ENCODE data around the gene PAX8.

The PAX8 gene

DNA sequence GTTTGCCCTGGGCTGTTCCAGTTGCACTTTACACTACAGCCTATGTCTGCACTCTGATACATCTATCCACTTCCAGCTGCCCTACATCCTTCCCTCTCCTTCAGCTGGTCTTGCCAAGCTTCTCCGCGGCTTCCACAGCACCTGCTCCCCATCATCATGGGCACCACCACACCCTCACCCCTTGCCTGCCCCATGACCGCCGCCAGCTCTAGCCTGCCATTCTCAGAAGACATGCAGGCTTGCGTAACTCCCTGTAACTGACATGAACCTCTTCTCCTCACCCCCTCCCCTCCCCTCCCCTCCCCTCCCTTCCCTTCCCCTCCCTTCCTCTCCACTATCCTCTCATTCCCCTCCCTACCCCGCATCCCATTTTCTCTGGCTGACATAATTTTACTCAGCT lies 46.0 kb downstream of the PAX8 start:
- Mint-ChIP-seq H3K4me3 (no peak overlapping the region), H3K27me3 (peaks cover 14% of the 10 kb centered on the region), H3K36me3 (peaks cover 16% of the 10 kb centered on the region), H3K27ac (no peak overlapping the region), H3K9me3 (no peaks in the 10 kb centered on the region), H3K4me1 (peaks cover 50% of the 10 kb centered on the region)
- CTCF ChIA-PET: interaction anchor here (0.6 to 3.6 kb wide), 4 partner anchors 12 to 30 kb away, joined by 3 to 12 read pairs (median 3); no protein-coding TSS in a partner anchor
- DNase-seq: no peak

DNA sequence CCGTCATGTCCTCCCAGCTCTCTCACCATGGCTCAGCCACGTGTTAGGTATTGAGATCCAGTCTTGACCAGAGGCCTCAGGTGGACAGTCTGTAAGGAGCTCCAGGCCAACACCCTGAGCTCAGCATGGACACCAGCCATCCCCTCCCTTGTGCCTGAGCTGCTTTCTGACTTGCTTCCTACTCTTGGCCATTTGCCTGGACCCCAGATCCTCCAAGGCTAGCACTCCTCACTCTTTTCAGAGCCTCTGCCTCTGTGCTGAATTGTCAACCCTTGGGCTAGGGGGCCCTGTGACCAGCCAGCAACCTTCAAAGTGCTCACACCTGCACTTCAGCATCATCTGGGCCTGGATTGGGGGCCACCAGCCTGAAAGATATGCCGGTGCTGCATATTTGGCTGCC lies 46.6 kb downstream of the PAX8 start:
- DNase-seq: no peak
- H3K4me1 Mint-ChIP-seq: peaks cover 44% of the 10 kb centered on the region
- no peaks in the 10 kb centered on the region for H3K9me3 Mint-ChIP-seq
- CTCF ChIA-PET: interaction anchor here (0.6 to 3.6 kb wide), 4 partner anchors 11 to 29 kb away, joined by 3 to 12 read pairs (median 3); no protein-coding TSS in a partner anchor
- peaks cover 17% of the 10 kb centered on the region for H3K27me3 Mint-ChIP-seq
- no peak overlapping the region for H3K27ac Mint-ChIP-seq
- H3K4me3 Mint-ChIP-seq: no peak overlapping the region
- H3K36me3 Mint-ChIP-seq: peaks cover 10% of the 10 kb centered on the region

DNA sequence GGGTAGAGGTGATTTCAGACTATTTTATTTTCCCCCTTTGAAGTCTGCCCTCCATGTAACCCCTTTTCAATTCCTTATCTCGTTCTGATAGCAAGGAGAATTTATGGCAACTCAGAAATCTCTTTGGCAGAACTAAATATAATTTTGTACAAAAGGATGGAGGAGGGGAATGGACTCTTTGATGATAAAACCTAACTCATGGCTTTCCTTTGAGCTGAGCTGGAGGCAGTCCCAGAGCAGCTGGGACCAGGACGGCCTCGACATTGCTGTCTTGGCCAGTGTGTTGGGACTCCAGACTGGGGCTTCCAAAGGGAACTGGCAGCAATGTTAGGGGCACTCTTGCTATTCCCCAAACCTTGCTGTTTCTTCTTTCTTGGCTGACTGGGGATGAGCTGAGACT lies 47.7 kb downstream of the PAX8 start:
- H3K4me1 Mint-ChIP-seq: peaks cover 39% of the 10 kb centered on the region
- H3K27me3 Mint-ChIP-seq: peaks cover 19% of the 10 kb centered on the region
- no peak for DNase-seq
- H3K36me3 Mint-ChIP-seq: peaks cover 4% of the 10 kb centered on the region
- CTCF ChIA-PET: interaction anchor here (0.8 to 3.6 kb wide), 8 partner anchors 9 to 289 kb away, joined by 3 to 16 read pairs (median 9); no protein-coding TSS in a partner anchor
- H3K27ac Mint-ChIP-seq: no peak overlapping the region
- no peak overlapping the region for H3K4me3 Mint-ChIP-seq
- no peaks in the 10 kb centered on the region for H3K9me3 Mint-ChIP-seq

DNA sequence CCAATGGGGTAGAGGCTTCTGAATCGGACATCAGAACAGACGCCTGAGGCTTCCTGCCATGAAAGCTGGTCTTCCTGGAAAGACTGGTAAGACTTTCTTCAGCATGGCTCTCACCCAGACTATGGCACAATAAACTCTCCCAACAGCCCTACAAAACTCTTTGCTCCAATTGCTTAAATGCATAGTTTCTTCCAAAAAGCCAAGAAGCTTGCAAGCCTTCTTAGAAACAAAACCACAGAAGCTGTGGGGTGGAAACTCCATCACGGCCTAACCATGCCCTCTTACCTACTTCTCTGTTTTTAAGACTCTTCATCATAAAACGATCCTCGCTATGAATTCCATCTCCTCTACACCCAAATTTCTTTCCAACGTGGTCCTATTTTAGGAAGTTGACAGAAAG lies 48.2 kb downstream of the PAX8 start:
- H3K27me3 Mint-ChIP-seq: peaks cover 19% of the 10 kb centered on the region
- CTCF ChIA-PET: interaction anchor here (0.8 to 3.6 kb wide), 9 partner anchors 10 to 289 kb away, joined by 3 to 16 read pairs (median 6); no protein-coding TSS in a partner anchor
- no peak overlapping the region for H3K4me3 Mint-ChIP-seq
- DNase-seq: no peak
- H3K4me1 Mint-ChIP-seq: peaks cover 38% of the 10 kb centered on the region
- H3K27ac Mint-ChIP-seq: peak overlapping the region; percentile 12
- H3K36me3 Mint-ChIP-seq: peaks cover 3% of the 10 kb centered on the region
- no peaks in the 10 kb centered on the region for H3K9me3 Mint-ChIP-seq

DNA sequence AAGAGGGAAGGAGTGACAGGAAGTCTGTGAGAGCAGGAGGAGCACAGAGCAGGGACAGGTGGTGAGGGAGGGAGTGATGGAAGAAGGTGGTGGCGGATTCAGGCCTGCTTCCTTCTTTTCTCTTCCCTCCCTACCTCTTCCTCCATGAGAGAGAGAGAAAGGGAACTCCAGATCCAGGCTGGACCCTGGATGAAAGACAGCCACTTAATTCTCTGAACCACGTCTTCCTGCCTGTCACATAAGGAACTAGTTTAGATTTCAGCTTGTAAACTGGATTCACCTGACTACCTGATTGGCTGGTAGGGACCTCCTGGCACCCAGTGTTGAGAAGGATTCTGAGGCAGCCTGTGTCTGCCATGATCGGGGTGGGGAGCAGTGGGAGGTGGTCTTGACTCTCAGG lies 48.9 kb downstream of the PAX8 start:
- no peaks in the 10 kb centered on the region for H3K36me3 Mint-ChIP-seq
- H3K27ac Mint-ChIP-seq: no peak overlapping the region

DNA sequence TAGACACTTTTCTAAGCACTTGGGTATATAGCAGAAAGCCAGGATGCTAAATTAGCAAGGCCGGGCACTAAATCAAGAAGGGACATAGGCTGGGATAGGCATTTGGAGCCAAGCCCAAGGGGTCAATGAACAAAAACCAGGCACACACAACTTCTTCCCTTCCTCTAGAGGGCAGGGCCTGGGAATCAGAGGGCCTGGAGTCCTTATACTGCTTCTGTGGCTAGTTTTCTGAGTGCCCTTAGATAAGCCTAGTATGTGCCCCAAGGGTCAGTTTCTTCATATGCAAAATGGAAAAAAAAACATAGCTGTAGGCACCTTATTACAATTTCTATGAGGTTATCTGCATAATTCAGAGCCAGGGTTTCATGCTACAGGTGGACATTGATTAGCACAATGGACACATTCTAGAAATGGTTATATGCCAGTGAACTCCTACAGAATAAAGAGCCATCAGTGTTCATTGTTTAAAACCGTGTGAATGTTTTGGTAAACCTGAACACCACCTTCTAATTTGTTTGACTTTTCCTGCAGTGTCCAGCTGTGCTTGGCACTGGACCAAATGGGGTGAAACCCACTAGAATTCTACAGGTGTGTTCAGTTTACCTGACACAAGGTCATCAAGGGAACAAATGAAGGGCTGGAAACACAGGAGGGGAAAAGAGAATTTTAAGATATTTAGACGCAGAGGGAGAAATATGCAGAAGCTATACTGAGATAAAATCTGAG lies 49.6 kb downstream of the PAX8 start:
- CTCF ChIA-PET: interaction anchor here (0.7 to 2.8 kb wide), 4 partner anchors 20 to 318 kb away, joined by 3 to 16 read pairs (median 15); partner anchors contain the start of gene IL37
- Mint-ChIP-seq H3K36me3 (no peaks in the 10 kb centered on the region), H3K27ac (no peak overlapping the region), H3K4me1 (peaks cover 28% of the 10 kb centered on the region), H3K4me3 (no peak overlapping the region), H3K27me3 (peaks cover 18% of the 10 kb centered on the region), H3K9me3 (no peaks in the 10 kb centered on the region)
- DNase-seq: no peak

More for the DNA sequence above, 48.9 kb downstream of the PAX8 start:
- Mint-ChIP-seq H3K4me3 (no peak overlapping the region), H3K27me3 (peaks cover 19% of the 10 kb centered on the region), H3K4me1 (peaks cover 31% of the 10 kb centered on the region), H3K9me3 (no peaks in the 10 kb centered on the region)
- DNase-seq: no peak
- CTCF ChIA-PET: interaction anchor here (0.7 to 2.8 kb wide), 5 partner anchors 20 to 319 kb away, joined by 3 to 16 read pairs (median 14); partner anchors contain the start of gene IL37

DNA sequence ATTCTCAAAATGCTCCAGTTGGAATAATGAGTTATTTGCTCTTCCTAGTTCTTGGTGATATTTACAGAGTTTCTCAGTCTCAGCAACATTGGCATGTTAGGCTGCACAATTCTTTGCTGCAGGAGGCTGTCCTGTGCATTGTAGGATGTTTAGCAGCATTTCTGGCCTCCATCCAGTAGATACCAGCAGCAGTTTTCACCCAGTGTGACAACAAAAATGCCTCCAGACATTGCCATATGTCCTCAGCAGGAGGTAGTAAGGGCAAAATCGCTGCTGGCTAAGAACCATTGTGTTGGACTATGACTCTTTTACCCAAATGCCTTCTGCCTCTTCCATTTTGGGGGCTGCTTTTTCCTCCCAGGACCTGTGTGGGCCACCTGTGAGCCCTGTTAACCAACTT lies 50.4 kb downstream of the PAX8 start:
- Mint-ChIP-seq H3K4me1 (peaks cover 28% of the 10 kb centered on the region), H3K27me3 (peaks cover 15% of the 10 kb centered on the region), H3K27ac (no peak overlapping the region), H3K9me3 (no peaks in the 10 kb centered on the region), H3K36me3 (no peaks in the 10 kb centered on the region), H3K4me3 (no peak overlapping the region)
- DNase-seq: no peak
- CTCF ChIA-PET: interaction anchor here (0.8 kb wide), 1 partner anchor 30 kb away, joined by 3 read pairs; no protein-coding TSS in a partner anchor

DNA sequence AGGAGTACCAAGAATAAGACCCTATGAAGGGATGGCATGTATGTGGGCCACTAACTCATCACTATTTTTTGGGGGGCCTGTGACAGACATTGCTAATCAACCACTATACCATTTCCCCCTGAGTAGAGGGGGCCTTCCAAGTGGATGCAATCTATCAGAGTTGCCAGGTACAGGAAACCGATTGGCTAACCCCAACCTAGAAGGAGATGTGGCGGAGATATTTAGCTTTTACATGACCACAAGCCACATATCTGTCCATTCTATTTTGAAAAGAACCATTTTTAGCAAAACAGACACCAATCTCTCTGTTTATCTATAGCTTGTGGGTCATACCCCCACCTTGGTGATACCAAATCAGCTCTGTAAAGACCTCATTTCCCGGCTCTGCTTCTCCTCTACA lies 51.0 kb downstream of the PAX8 start:
- Mint-ChIP-seq H3K9me3 (no peaks in the 10 kb centered on the region), H3K27me3 (peaks cover 13% of the 10 kb centered on the region), H3K27ac (no peak overlapping the region), H3K4me1 (peaks cover 28% of the 10 kb centered on the region), H3K4me3 (no peak overlapping the region), H3K36me3 (no peaks in the 10 kb centered on the region)
- DNase-seq: no peak
- CTCF ChIA-PET: interaction anchor here (0.8 to 1.0 kb wide), 2 partner anchors 11 to 29 kb away, joined by 3 to 4 read pairs; no protein-coding TSS in a partner anchor

DNA sequence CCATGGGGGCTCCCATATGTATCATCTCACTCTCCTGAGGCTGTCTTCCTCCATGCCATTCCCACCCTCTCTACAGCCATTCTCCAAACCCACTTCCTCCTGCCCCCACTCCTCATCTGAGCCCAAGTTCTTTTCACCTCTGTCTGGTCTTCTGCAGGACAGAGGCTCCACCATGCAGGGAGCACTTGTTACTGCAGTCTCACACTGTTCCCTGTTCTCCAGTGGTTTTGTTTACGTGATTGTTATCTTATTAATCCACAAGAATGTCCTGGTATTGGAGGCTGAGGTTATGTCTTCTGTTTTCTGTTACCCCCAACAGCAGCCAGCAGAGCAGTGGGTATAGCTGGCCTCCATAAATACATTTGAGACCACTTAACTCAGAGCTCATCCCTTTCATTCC lies 51.4 kb downstream of the PAX8 start:
- H3K4me1 Mint-ChIP-seq: peaks cover 28% of the 10 kb centered on the region

DNA sequence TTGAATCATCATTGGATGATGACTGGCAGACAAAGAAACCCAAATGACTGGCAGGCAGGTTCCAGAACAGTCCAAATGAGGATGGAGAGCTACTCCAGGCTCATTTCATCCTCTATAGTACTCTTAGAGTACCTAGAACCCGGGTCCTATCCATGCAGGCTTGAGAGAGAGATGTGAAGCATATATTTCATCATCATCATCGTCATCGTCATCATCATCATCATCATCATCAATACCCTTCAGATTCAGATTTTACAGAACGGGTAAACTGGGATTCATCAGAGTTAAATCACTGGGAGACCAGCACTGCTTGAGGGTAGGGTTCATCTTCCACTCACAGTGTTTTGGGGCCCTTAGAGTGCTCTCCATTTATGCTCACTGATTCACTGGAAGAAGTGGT lies 52.3 kb downstream of the PAX8 start:
- no peak for DNase-seq
- no peak overlapping the region for H3K4me3 Mint-ChIP-seq
- peaks cover 5% of the 10 kb centered on the region for H3K27me3 Mint-ChIP-seq
- CTCF ChIA-PET: interaction anchor here (1.0 kb wide), 1 partner anchor 22 kb away, joined by 4 read pairs; no protein-coding TSS in a partner anchor
- H3K9me3 Mint-ChIP-seq: no peaks in the 10 kb centered on the region
- peaks cover 25% of the 10 kb centered on the region for H3K4me1 Mint-ChIP-seq
- H3K36me3 Mint-ChIP-seq: no peaks in the 10 kb centered on the region
- H3K27ac Mint-ChIP-seq: no peak overlapping the region

More for the DNA sequence above, 51.4 kb downstream of the PAX8 start:
- Mint-ChIP-seq H3K36me3 (no peaks in the 10 kb centered on the region), H3K27ac (no peak overlapping the region), H3K27me3 (peaks cover 10% of the 10 kb centered on the region), H3K9me3 (no peaks in the 10 kb centered on the region), H3K4me3 (no peak overlapping the region)
- CTCF ChIA-PET: interaction anchor here (1.0 kb wide), 1 partner anchor 11 kb away, joined by 4 read pairs; no protein-coding TSS in a partner anchor
- no peak for DNase-seq

DNA sequence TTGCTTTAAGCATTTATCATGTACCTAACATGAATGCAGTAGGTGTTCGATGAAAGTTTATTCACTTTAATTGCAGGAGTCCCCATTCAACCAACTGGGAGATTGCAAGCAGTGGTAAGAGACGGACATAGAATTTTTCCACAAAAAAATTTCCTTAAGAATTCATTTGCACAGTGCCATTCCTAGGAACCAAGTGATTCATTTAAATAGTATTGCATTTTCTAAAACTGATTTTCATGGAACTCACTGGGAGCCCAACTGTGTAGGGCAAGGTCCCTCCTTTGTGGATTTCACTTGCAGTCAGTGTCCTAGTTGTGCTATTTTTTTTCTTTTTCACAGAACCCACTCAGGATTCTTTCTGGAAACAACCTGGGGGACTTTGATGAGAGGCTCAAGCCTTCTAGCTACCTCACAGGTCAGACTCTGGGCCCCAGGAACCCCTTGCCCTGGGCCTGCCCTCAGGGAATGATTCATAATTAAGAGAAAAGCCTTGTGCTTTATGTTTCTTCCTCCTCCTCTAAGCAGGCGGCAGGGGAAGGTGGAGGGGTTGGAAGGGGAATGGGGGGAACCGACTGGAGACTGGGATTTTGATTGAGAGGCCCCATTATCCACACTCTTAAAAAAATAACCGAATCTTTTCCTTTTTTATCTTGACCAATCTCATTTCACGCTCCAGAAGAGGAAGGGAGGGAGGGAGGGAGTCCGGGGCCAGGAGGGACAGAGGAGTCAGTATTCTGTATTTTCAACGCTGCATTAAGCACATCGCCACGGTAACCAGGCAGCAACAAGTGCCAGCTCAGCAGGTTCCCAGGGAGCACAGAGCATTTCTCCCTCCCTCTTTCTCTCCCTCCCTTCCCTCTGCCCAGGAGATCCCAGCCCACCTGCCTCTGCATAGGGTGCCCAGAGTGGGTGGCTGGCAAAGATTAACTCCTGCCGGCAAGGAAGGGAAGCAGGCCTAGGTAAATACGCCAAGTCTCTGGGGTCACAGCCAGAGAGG lies 53.2 kb downstream of the PAX8 start:
- Mint-ChIP-seq H3K4me3 (no peak overlapping the region), H3K9me3 (no peaks in the 10 kb centered on the region), H3K4me1 (peaks cover 17% of the 10 kb centered on the region), H3K27ac (peak overlapping the region; percentile 11), H3K27me3 (peaks cover 5% of the 10 kb centered on the region), H3K36me3 (no peaks in the 10 kb centered on the region)
- CTCF ChIA-PET: interaction anchor here (1.0 kb wide), 1 partner anchor 21 kb away, joined by 4 read pairs; no protein-coding TSS in a partner anchor
- no peak for DNase-seq

DNA sequence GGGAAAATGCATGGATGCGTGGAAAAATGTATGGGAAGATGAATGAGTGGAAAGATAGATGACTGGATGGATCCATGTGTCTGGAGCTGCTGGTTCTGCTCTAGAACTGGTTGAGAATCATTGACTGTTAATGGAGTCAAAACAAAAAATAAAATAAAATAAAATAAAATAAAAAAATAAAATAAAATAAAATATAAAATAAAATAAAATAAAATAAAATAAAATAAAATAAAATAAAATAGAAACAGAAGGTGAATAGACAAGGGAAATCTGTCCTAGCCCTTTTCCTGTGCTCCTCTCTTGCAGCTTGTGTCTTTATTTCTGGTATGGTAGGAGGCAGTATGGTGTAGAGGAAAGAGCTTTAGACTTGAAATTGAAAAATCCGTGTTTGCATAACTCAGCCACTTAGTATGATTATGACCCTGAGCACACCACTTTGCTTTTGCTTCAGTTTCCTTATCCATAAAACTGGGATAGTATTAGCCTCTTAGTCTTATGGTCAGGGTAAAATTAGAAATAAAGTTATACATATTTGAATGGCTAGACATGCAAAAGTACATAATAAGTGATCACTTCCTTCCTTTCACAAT lies 54.0 kb downstream of the PAX8 start:
- Mint-ChIP-seq H3K4me3 (no peak overlapping the region), H3K4me1 (peaks cover 11% of the 10 kb centered on the region), H3K9me3 (no peaks in the 10 kb centered on the region), H3K27me3 (peaks cover 8% of the 10 kb centered on the region), H3K27ac (peak overlapping the region; percentile 11), H3K36me3 (no peaks in the 10 kb centered on the region)
- CTCF ChIA-PET: interaction anchor here (0.7 kb wide), 1 partner anchor 88 kb away, joined by 3 read pairs; no protein-coding TSS in a partner anchor
- DNase-seq: no peak

DNA sequence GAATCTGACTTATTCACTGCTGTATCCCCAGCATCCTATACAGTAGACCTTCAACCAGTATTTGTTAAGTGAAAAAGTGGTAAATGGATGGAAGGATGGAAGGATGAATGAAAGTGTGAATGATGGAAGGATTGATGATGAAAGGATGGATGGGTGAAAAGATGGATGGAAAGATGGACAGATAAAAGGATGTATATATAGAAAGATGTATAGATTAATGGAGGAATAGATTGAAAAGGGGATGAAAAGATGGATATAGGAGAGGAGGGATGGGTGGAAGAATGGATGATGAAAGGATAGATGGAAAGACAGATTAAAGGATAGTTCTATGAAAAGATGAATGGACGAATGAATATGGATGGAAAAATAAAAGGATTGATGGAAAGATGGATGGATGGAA lies 54.9 kb downstream of the PAX8 start:
- Mint-ChIP-seq H3K9me3 (no peaks in the 10 kb centered on the region), H3K36me3 (no peaks in the 10 kb centered on the region), H3K27me3 (peaks cover 17% of the 10 kb centered on the region), H3K4me3 (no peak overlapping the region), H3K27ac (no peak overlapping the region), H3K4me1 (peaks cover 7% of the 10 kb centered on the region)
- CTCF ChIA-PET: interaction anchor here (0.5 kb wide), 1 partner anchor 41 kb away, joined by 4 read pairs; no protein-coding TSS in a partner anchor
- DNase-seq: no peak

Data from activated naive CD4-positive, alpha-beta T cell treated with anti-CD3 and anti-CD28 coated beads, Interleukin-2, amount 10 ng/mL, durations not matched to agents 7 days and 5 days (primary cell).